Prostate gland (tissue), 2 donors: ENCODE measurements around the gene KCNK5. TPM values are rescaled to one million over a fixed set of nuclear protein-coding genes. Genes with fewer than 3 reads are reported as not detected.

Experiments used
- DNase-seq: peaks from one replicate; pipeline ENCODE4 v3.0.0-alpha.2; 2019; ENCODE audit warnings: low spot score
- H3K27ac ChIP-seq, 2 donors: fragments of 200-600 bp; sonication (generic); 2 replicates each; pipeline ENCODE4 v1.5.1; 2017 to 2019
- H3K27me3 ChIP-seq: fragments of 200-600 bp; sonication (generic); replicated peaks from 2 replicates; pipeline ENCODE4 v1.5.1; 2019; ENCODE audit not compliant: insufficient read depth
- H3K36me3 ChIP-seq, 2 donors: fragments of 200-600 bp; sonication (generic); 1 replicate in 1 of 2; 2 replicates in 1 of 2; pipeline versions ENCODE4 v1.5.1 to v1.8.1; 2017 to 2019
- H3K4me1 ChIP-seq: fragments of 200-600 bp; sonication (generic); replicated peaks from 2 replicates; pipeline ENCODE4 v1.5.1; 2019
- H3K4me3 ChIP-seq, 2 donors: fragments of 200-600 bp; sonication (generic); 2 replicates each; pipeline ENCODE4 v1.5.1; 2017 to 2019
- H3K9me3 ChIP-seq: fragments of 200-600 bp; sonication (generic); 2 replicates; pipeline ENCODE4 v1.5.1; 2017
- CTCF ChIP-seq, 4 experiments: fragments of 200-600 bp in 2 of 4; fragments of 450-650 bp in 2 of 4; sonication (generic) in 2 of 4; IDR thresholded peaks; 1 replicate in 3 of 4; 2 replicates in 1 of 4; pipeline ENCODE4 v1.5.1; 2016 to 2019; ENCODE audit warnings: antibody characterized with exemption in 4 of 4, mild to moderate bottlenecking in 2 of 4, moderate library complexity in 2 of 4
- POLR2A ChIP-seq: fragments of 450-650 bp; IDR thresholded peaks from one replicate; pipeline ENCODE4 v1.6.1; 2016; ENCODE audit warnings: antibody characterized with exemption, mild to moderate bottlenecking
- POLR2AphosphoS5 ChIP-seq: sonication (generic); formaldehyde crosslinking; IDR thresholded peaks from one replicate; pipeline ENCODE4 v1.6.1; 2017; ENCODE audit warnings: antibody characterized with exemption
- WGBS: methylation state at CpG from one replicate; pipeline ENCODE4 v1.1.5; 2018; 5-methylcytosine and 5-hydroxymethylcytosine counted together
- intact Hi-C: fragments of 100-400 bp; cut with DNase I; formaldehyde crosslinking; loops from one replicate; pipeline ENCODE4 v1.14.2; 2022
- total RNA-seq, 2 donors: library from RNA; depleted of rRNA; stranded (reverse); fragments of >200 nt; gene quantifications; one replicate each; pipeline ENCODE4 v1.1.0, GENCODE V29; 2016

Gene KCNK5
- total RNA-seq, 2 donors from 2014 or later: 1.8 to 2.7 TPM

GRCh38 chr6:39191236-39191930 is 37.9 kb downstream of the KCNK5 start:
- no peaks in the 10 kb centered on the region for H3K36me3 ChIP-seq
- intact Hi-C loops: no loop called here
- H3K4me1 ChIP-seq: no peaks in the 10 kb centered on the region
- no peaks in the 10 kb centered on the region for H3K9me3 ChIP-seq
- H3K27me3 ChIP-seq: no peaks in the 10 kb centered on the region
- no peak for DNase-seq
- TF ChIP-seq POLR2AphosphoS5: no peak
- no peak for TF ChIP-seq CTCF (IDR thresholded peaks at IDR 0.05)
- TF ChIP-seq POLR2A: no peak
- no peak overlapping the region for H3K27ac ChIP-seq
- H3K4me3 ChIP-seq: no peak overlapping the region
- WGBS: 97% methylated on average over 22 of the region's 23 CpGs

GRCh38 chr6:39190545-39191235 is 38.6 kb downstream of the KCNK5 start:
- no peak for TF ChIP-seq CTCF (IDR thresholded peaks at IDR 0.05)
- TF ChIP-seq POLR2A: no peak
- TF ChIP-seq POLR2AphosphoS5: no peak
- Histone ChIP-seq H3K4me3 (no peak overlapping the region), H3K27me3 (no peaks in the 10 kb centered on the region), H3K9me3 (no peaks in the 10 kb centered on the region), H3K27ac (no peak overlapping the region), H3K36me3 (no peaks in the 10 kb centered on the region), H3K4me1 (no peaks in the 10 kb centered on the region)
- WGBS: 95% methylated on average over 20 of the region's 21 CpGs
- intact Hi-C loops: no loop called here
- DNase-seq: no peak

GRCh38 chr6:39189915-39190544 is 39.2 kb downstream of the KCNK5 start:
- no peak overlapping the region for H3K4me3 ChIP-seq
- no peaks in the 10 kb centered on the region for H3K36me3 ChIP-seq
- peak in 1 of 4 experiments; percentile 51 for TF ChIP-seq CTCF (IDR thresholded peaks at IDR 0.05)
- no peak for TF ChIP-seq POLR2AphosphoS5
- no peak overlapping the region for H3K27ac ChIP-seq
- H3K27me3 ChIP-seq: no peaks in the 10 kb centered on the region
- H3K4me1 ChIP-seq: no peaks in the 10 kb centered on the region
- 91% methylated on average over 15 of the region's 15 CpGs for WGBS
- intact Hi-C loops: no loop called here
- no peaks in the 10 kb centered on the region for H3K9me3 ChIP-seq
- DNase-seq: no peak

GRCh38 chr6:39189131-39189530 is 40.1 kb downstream of the KCNK5 start:
- H3K4me1 ChIP-seq: no peaks in the 10 kb centered on the region
- DNase-seq: no peak
- no peak overlapping the region for H3K4me3 ChIP-seq
- TF ChIP-seq POLR2A (no peak), POLR2AphosphoS5 (no peak), CTCF (IDR thresholded peaks at IDR 0.05) (no peak)
- no peaks in the 10 kb centered on the region for H3K27me3 ChIP-seq
- 85% methylated on average over 8 of the region's 8 CpGs for WGBS
- H3K9me3 ChIP-seq: no peaks in the 10 kb centered on the region
- H3K27ac ChIP-seq: no peak overlapping the region
- H3K36me3 ChIP-seq: no peaks in the 10 kb centered on the region
- intact Hi-C loops: no loop called here
